ENCODE results near the gene RASSF1.

DNA sequence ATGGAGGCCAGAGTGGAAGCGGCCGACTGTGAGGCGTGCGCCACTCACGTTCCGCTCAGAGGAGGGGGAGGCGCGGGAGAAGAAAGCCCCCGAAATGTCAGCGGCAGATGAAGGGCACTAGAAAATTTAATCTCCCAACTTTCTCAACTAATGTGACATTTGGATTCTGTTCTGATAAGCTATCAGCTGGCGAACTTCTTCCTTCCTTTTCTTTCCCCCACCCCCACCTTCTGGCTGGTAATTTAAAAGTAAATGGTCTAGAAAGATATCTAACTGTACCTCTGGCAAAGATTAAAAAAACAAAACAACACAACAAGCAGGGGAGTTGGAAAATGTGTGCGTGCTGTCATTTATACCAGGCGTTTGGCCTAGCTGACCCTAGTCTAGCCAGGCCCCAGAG is 45.1 kb upstream of the RASSF1 start:
- TF ChIP-seq, protein P1, sequence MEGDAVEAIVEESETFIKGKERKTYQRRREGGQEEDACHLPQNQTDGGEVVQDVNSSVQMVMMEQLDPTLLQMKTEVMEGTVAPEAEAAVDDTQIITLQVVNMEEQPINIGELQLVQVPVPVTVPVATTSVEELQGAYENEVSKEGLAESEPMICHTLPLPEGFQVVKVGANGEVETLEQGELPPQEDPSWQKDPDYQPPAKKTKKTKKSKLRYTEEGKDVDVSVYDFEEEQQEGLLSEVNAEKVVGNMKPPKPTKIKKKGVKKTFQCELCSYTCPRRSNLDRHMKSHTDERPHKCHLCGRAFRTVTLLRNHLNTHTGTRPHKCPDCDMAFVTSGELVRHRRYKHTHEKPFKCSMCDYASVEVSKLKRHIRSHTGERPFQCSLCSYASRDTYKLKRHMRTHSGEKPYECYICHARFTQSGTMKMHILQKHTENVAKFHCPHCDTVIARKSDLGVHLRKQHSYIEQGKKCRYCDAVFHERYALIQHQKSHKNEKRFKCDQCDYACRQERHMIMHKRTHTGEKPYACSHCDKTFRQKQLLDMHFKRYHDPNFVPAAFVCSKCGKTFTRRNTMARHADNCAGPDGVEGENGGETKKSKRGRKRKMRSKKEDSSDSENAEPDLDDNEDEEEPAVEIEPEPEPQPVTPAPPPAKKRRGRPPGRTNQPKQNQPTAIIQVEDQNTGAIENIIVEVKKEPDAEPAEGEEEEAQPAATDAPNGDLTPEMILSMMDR (conservative IDR thresholded peaks at IDR 0.05), result no peak
- TF ChIP-seq ZFX (IDR thresholded peaks at IDR 0.05), result no peak
